Measurements from ENCODE around the gene DGKE.
A peak's percentile ranks its signal among the peaks of the same experiment; 100 is the strongest.

Gene DGKE

GRCh38 chr17:56909742-56910508 is 76.0 kb downstream of the DGKE start:
- no peak for TF ChIP-seq CTCF (IDR thresholded peaks at IDR 0.05; ENCODE audit: low read depth, low read length, missing control alignments)
- no peak for DNase-seq (ENCODE audit: low read depth)
- H3K4me3 ChIP-seq (ENCODE audit: low read depth, low read length), result peak overlapping the region; percentile 60

GRCh38 chr17:56910509-56911235 is 76.7 kb downstream of the DGKE start:
- TF ChIP-seq CTCF (IDR thresholded peaks at IDR 0.05; ENCODE audit: low read depth, low read length, missing control alignments), result no peak
- peak overlapping the region; percentile 60 for H3K4me3 ChIP-seq (ENCODE audit: low read depth, low read length)
- no peak for DNase-seq (ENCODE audit: low read depth)

GRCh38 chr17:56912105-56912999 is 78.4 kb downstream of the DGKE start:
- DNase-seq (ENCODE audit: low read depth), result no peak
- H3K4me3 ChIP-seq (ENCODE audit: low read depth, low read length), result peak overlapping the region; percentile 91
- no peak for TF ChIP-seq CTCF (IDR thresholded peaks at IDR 0.05; ENCODE audit: low read depth, low read length, missing control alignments)

GRCh38 chr17:56913000-56913311 is 79.0 kb downstream of the DGKE start:
- TF ChIP-seq CTCF (IDR thresholded peaks at IDR 0.05; ENCODE audit: low read depth, low read length, missing control alignments), result no peak
- H3K4me3 ChIP-seq (ENCODE audit: low read depth, low read length), result peak overlapping the region; percentile 91

GRCh38 chr17:56913353-56913866 is 79.5 kb downstream of the DGKE start:
- no peak for TF ChIP-seq CTCF (IDR thresholded peaks at IDR 0.05; ENCODE audit: low read depth, low read length, missing control alignments)
- H3K4me3 ChIP-seq (ENCODE audit: low read depth, low read length), result peak overlapping the region; percentile 91
- no peak for DNase-seq (ENCODE audit: low read depth)

More at GRCh38 chr17:56913000-56913311, 79.0 kb downstream of the DGKE start:
- no peak for DNase-seq (ENCODE audit: low read depth)

GRCh38 chr17:56913867-56914580 is 80.1 kb downstream of the DGKE start, which contains the start of gene TRIM25:
Gene TRIM25, minus strand, starts transcription at chr17:56914049. Its CDS starts 61 bp downstream, at chr17:56913988.
- DNase-seq (ENCODE audit: low read depth), result peak; percentile 64
- no peak for TF ChIP-seq CTCF (IDR thresholded peaks at IDR 0.05; ENCODE audit: low read depth, low read length, missing control alignments)
- H3K4me3 ChIP-seq (ENCODE audit: low read depth, low read length), result peak within 1 kb of the TSS; percentile 91

Data from GM12864 (cell line).